BE2C (cell line): ENCODE results near the gene UMAD1.

Experiments
- DNase-seq: peaks from one replicate; pipeline ENCODE4 v3.0.0-alpha.2; 2020
- H3K27me3 ChIP-seq: fragments of 250-450 bp; sonication (Bioruptor Pico); 2 replicates; pipeline ENCODE4 v1.5.1; 2020; ENCODE audit warnings: mild to moderate bottlenecking
- H3K36me3 ChIP-seq: fragments of 250-450 bp; sonication (Bioruptor Pico); 2 replicates; pipeline ENCODE4 v1.5.1; 2020; ENCODE audit warnings: mild to moderate bottlenecking
- H3K4me1 ChIP-seq: fragments of 250-450 bp; sonication (Bioruptor Pico); 2 replicates; pipeline ENCODE4 v1.5.1; 2020
- H3K4me3 ChIP-seq: 2 replicates; pipeline ENCODE4 v1.5.1; 2011; ENCODE audit warnings: low read depth, low read length
- H3K9me3 ChIP-seq: fragments of 250-450 bp; sonication (Bioruptor Pico); 2 replicates; pipeline ENCODE4 v1.5.1; 2020
- TF ChIP-seq, protein P1 (sequence below): IDR thresholded peaks from 2 replicates; pipeline ENCODE4 v1.5.1; 2012; ENCODE audit warnings: mild to moderate bottlenecking, low read depth, low read length

The UMAD1 gene

DNA sequence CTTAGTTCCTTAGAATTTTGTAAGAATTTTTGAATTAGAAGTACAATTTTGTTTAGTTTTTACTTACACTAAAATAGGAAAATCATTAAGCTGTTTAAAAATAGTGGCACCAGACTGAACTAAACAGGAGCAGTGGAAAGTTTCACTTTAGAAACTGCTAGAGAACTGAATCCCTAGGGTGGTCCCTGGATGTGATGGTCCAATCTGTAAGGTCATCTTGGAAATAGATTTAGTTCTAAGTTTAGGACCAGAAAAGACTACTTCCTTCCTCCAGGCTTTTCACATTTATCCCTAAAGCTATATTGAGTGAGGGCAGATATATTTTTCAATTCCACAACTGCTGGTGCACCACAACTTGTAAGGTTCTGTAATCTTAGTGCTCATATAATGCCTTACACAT is 58.8 kb downstream of the UMAD1 start:
- no peak for DNase-seq
- H3K36me3 ChIP-seq = no peaks in the 10 kb centered on the region
- TF ChIP-seq, protein P1, sequence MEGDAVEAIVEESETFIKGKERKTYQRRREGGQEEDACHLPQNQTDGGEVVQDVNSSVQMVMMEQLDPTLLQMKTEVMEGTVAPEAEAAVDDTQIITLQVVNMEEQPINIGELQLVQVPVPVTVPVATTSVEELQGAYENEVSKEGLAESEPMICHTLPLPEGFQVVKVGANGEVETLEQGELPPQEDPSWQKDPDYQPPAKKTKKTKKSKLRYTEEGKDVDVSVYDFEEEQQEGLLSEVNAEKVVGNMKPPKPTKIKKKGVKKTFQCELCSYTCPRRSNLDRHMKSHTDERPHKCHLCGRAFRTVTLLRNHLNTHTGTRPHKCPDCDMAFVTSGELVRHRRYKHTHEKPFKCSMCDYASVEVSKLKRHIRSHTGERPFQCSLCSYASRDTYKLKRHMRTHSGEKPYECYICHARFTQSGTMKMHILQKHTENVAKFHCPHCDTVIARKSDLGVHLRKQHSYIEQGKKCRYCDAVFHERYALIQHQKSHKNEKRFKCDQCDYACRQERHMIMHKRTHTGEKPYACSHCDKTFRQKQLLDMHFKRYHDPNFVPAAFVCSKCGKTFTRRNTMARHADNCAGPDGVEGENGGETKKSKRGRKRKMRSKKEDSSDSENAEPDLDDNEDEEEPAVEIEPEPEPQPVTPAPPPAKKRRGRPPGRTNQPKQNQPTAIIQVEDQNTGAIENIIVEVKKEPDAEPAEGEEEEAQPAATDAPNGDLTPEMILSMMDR = no peak
- no peak overlapping the region for H3K4me3 ChIP-seq
- no peaks in the 10 kb centered on the region for H3K9me3 ChIP-seq
- peaks cover 10% of the 10 kb centered on the region for H3K4me1 ChIP-seq
- no peaks in the 10 kb centered on the region for H3K27me3 ChIP-seq

DNA sequence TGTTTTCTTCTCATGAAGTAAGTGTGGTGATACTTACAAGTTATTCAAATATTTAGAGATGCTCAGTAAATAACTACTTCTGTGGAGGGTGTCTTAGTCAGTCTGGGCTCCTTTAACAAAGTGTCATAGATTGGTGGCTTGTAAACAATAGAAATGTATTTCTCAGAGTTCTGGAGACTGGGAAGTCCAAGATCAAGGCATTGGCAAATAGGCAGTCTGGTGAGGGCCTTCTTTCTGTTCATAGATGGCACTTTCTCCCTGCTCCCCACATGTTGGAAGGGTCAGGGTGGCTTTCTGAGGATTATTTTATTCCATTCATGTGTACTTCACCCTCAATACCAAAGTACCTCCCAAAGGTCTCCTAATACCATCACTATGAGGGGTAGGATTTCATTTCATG is 59.4 kb downstream of the UMAD1 start:
- no peak for DNase-seq
- Histone ChIP-seq H3K9me3 (no peaks in the 10 kb centered on the region), H3K27me3 (no peaks in the 10 kb centered on the region), H3K4me1 (peaks cover 10% of the 10 kb centered on the region), H3K36me3 (no peaks in the 10 kb centered on the region), H3K4me3 (no peak overlapping the region)
- TF ChIP-seq, protein P1 = no peak

DNA sequence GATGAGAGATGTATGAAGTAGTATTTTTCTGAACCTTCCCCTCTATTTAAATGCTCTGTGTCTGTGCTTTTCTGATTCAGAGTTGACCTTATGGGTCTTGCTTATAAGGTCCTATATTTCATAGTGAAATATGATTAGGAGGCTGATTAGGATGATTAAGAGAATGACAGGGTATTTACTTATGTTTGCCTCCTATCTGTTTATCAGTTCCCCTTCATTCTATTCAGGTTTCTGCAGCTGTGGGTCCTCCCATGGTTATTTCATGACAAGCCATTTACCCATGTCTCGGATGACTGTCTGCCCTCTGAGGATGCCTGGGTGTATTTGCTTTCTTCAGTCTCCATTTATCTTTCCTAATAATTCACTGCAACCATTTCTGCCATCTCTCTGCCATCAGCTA is 61.0 kb downstream of the UMAD1 start:
- no peaks in the 10 kb centered on the region for H3K36me3 ChIP-seq
- peak; percentile 13 for DNase-seq
- H3K9me3 ChIP-seq = no peaks in the 10 kb centered on the region
- TF ChIP-seq, protein P1 = no peak
- H3K4me1 ChIP-seq = peaks cover 10% of the 10 kb centered on the region
- H3K27me3 ChIP-seq = no peaks in the 10 kb centered on the region
- H3K4me3 ChIP-seq = no peak overlapping the region

GRCh38 chr7:7702826-7703225 is 62.3 kb downstream of the UMAD1 start:
- Histone ChIP-seq H3K27me3 (no peaks in the 10 kb centered on the region), H3K9me3 (no peaks in the 10 kb centered on the region), H3K36me3 (no peaks in the 10 kb centered on the region), H3K4me3 (no peak overlapping the region), H3K4me1 (peaks cover 10% of the 10 kb centered on the region)
- no peak for DNase-seq
- TF ChIP-seq, protein P1 = no peak

- H3K36me3 ChIP-seq = no peaks in the 10 kb centered on the region
- no peaks in the 10 kb centered on the region for H3K27me3 ChIP-seq
- TF ChIP-seq, protein P1 = no peak
- DNase-seq = no peak
- H3K9me3 ChIP-seq = no peaks in the 10 kb centered on the region
- H3K4me1 ChIP-seq = peaks cover 10% of the 10 kb centered on the region
- no peak overlapping the region for H3K4me3 ChIP-seq
Observed at GRCh38 chr7:7703427-7703826, 62.9 kb downstream of the UMAD1 start.

DNA sequence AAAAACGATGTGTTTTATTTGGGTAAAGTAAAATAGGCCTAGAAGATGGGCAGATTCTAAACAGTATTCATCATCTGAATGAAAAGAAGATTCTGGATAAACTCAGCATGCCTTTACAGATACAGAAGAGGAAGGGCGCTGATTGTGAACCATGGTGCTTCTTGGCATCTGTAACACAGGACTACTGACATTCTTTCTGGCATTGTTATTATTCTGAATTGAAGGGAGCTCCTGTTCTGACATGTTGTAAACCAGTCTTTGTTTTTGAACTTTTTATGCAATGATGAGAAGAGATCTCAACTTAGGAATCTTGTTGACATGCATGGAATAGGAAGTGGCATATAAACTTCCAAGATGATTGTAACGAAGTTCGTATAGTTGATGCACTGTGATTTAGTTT is 64.3 kb downstream of the UMAD1 start:
- no peaks in the 10 kb centered on the region for H3K36me3 ChIP-seq
- TF ChIP-seq, protein P1 = no peak
- no peaks in the 10 kb centered on the region for H3K27me3 ChIP-seq
- no peak overlapping the region for H3K4me3 ChIP-seq
- no peaks in the 10 kb centered on the region for H3K9me3 ChIP-seq
- DNase-seq = no peak
- peaks cover 10% of the 10 kb centered on the region for H3K4me1 ChIP-seq
